Neural progenitor cell (in vitro differentiated cells): ENCODE data around the gene PTPRG.

ENCODE experiments used
- CTCF ChIP-seq: fragments of 200-600 bp; sonication (generic); IDR thresholded peaks from 2 replicates; pipeline ENCODE4 v1.5.1; 2017; ENCODE audit warnings: antibody characterized with exemption, mild to moderate bottlenecking
- EZH2phosphoT487 ChIP-seq: fragments of 200-600 bp; sonication (generic); IDR thresholded peaks from 2 replicates; pipeline ENCODE4 v1.6.1; 2017; ENCODE audit warnings: antibody characterized with exemption

- TF ChIP-seq CTCF: no peak
- TF ChIP-seq EZH2phosphoT487: no peak
Measured at GRCh38 chr3:61841111-61841845, 279.9 kb downstream of the PTPRG start.
